ENCODE measurements around the gene SMYD3.

- TF ChIP-seq CTCF (IDR thresholded peaks at IDR 0.05 in 8 of 11, conservative IDR thresholded peaks at IDR 0.05 in 3 of 11) (no peak), POLR2A (IDR thresholded peaks at IDR 0.05) (no peak), POLR2AphosphoS5 (IDR thresholded peaks at IDR 0.05) (no peak)
Measured at GRCh38 chr1:246184503-246184902, 322.6 kb downstream of the SMYD3 start.

Data from spleen (tissue), 7 donors.